AG04449 (cell line): ENCODE data around the gene ZSCAN5A.

Experiments used
- CTCF ChIA-PET: fragments of 350-600 bp; formaldehyde crosslinking; extraction: SDS; loops from one replicate; lab custom pipeline; 2021; ENCODE audit warnings: antibody characterized with exemption; lab: Yijun Ruan, JAX
- POLR2A ChIA-PET: fragments of 400-600, 350-600 bp; formaldehyde crosslinking; extraction: SDS; loops from one replicate; lab custom pipeline; 2020; ENCODE audit warnings: antibody characterized with exemption, inconsistent platforms; lab: Yijun Ruan, JAX
- DNase-seq: peaks from one replicate; pipeline ENCODE4 v3.0.0-alpha.2; 2010; ENCODE audit warnings: low read depth, low spot score
- H3K4me3 ChIP-seq: 2 replicates; pipeline ENCODE4 v1.5.1; 2011; ENCODE audit warnings: low read depth, mild to moderate bottlenecking, control low read depth, low read length
- TF ChIP-seq, protein P1 (sequence below): IDR thresholded peaks from one replicate; pipeline ENCODE4 v1.5.1; 2011; ENCODE audit warnings: mild to moderate bottlenecking, moderate library complexity, low read length, control low read depth, inconsistent platforms; ENCODE audit not compliant: insufficient read depth; ENCODE audit errors: missing control alignments

Gene ZSCAN5A

DNA sequence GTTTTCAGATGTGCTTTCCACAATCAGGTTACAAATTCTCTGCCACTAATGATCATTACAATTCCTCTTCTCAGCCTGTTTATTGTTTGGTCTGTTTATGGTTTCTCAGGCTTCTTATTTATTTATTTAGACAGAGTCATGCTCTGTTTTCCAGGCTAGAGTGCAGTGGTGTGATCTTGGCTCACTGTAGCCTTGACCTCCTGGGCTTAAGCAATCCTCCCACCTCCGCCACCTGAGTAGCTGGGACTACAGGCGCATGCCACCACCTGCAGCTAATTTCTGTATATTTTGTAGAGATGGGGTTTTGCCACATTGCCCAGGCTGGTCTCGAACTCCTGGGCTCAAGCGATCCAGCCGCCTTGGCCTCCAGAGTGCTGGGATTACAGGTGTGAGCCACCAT is 2.1 kb upstream of the ZSCAN5A start:
- ChIA-PET POLR2A (no interaction called here), CTCF (no interaction called here)
- TF ChIP-seq, protein P1, sequence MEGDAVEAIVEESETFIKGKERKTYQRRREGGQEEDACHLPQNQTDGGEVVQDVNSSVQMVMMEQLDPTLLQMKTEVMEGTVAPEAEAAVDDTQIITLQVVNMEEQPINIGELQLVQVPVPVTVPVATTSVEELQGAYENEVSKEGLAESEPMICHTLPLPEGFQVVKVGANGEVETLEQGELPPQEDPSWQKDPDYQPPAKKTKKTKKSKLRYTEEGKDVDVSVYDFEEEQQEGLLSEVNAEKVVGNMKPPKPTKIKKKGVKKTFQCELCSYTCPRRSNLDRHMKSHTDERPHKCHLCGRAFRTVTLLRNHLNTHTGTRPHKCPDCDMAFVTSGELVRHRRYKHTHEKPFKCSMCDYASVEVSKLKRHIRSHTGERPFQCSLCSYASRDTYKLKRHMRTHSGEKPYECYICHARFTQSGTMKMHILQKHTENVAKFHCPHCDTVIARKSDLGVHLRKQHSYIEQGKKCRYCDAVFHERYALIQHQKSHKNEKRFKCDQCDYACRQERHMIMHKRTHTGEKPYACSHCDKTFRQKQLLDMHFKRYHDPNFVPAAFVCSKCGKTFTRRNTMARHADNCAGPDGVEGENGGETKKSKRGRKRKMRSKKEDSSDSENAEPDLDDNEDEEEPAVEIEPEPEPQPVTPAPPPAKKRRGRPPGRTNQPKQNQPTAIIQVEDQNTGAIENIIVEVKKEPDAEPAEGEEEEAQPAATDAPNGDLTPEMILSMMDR: no peak
- H3K4me3 ChIP-seq: no peak overlapping the region
- no peak for DNase-seq

DNA sequence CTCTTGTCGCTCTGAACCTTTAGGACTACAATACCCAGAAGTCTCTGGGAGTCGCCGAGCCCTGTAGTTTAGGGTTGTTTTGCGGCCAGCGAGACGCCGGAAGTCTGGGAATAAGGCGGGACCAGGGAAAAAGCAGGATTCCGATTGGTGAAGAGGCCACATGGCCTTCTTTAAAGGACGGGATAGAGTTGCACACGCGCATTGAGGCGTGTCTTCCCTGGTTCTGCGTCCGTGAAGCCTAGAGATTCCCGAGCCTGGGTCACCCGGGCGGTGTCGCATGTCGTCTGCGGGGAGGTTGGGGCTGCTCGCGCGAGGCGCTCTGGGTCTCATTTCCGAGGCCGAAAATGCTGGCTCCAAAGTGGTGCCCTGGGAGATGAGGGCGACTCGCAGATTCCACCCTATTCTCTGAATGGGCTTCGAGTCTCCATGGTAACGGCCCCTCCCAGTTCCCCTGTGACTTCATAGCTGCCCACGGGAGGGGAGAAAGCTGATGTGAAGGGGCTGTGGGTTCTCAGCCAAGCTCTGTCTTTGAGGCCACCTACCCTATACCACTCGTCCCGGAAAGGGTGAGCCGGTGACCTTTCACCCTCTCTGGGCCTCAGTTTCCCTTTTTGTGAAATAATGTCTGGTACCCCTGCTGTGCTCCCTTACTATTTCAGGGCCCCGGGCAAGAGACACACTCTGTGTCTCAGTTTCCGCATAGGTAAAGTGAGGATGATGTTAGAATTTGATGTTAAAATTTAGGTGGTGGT is 614 bp upstream of the ZSCAN5A start:
- ChIA-PET POLR2A (no interaction called here), CTCF (interaction anchor here (1.0 to 1.9 kb wide), 3 partner anchors 62 to 239 kb away, joined by 3 to 9 read pairs (median 6); no protein-coding TSS in a partner anchor)
- TF ChIP-seq, protein P1: no peak
- DNase-seq: peak; percentile 89
- peak overlapping the region; percentile 95 for H3K4me3 ChIP-seq

DNA sequence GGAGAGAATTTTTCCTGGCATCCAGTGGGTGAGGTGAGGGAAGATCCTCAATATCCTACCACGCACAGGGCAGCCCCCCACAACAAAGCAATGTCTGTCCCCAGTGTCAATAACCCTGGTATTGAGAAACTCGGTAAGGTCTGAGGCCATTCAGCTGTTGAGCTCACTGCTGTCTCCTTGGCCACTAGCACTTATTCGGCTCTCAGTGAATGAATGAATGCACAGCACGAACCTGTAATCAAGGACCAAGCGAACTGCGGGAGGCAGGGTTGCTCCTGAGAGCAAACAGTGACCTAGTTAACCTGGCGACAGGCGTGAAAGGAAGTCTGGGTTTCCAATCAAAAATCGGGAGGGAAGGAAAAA is 640 bp downstream of the ZSCAN5A start:
- peak overlapping the region; percentile 95 for H3K4me3 ChIP-seq
- DNase-seq: no peak
- TF ChIP-seq, protein P1: no peak
- ChIA-PET POLR2A (interaction anchor here (0.8 kb wide), 1 partner anchor 193 kb away, joined by 4 read pairs; the partner anchor contains the start of gene ZNF787), CTCF (interaction anchor here (1.0 to 2.3 kb wide), 5 partner anchors 19 to 247 kb away, joined by 3 to 11 read pairs (median 7); no protein-coding TSS in a partner anchor)

DNA sequence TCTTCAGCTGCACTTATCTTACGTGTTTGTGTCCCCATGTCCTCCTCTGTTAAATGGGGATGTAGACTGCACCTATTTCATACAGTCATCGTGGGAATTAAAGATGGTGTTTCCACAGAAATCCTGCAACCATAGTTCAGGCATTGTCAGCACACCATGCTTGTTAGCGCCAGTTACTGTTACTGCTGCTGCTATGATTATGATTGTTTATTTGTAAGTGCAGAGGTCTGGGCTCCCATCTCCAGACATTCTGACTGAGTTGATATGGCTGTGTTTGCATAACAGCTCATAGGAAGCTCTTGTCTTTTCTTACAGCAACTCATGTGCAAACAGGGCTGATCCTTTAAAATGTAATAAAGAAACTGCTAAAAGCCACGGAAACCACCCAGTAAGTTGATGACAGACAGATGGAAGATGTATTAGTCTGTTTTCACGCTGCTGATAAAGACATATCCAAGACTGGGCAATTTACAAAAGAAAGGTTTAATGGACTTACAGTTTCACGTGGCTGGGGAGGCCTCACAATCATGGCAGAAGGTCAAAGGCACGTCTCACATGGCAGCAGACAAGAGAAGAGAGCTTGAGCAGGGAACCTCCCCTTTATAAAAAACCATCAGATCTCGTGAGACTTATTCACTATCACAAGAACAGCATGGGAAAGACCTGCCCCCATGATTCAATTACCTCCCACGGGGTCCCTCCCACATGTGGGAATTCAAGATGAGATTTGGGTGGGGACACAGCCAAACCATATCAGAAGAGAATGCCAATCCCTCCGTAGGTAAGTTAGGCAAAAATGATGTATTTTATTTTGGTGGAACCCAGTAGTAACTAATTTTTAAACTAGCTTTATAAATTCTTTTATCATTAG is 1.6 kb downstream of the ZSCAN5A start:
- TF ChIP-seq, protein P1: no peak
- no peak for DNase-seq
- ChIA-PET POLR2A (no interaction called here), CTCF (interaction anchor here (1.0 to 2.3 kb wide), 4 partner anchors 20 to 246 kb away, joined by 3 to 11 read pairs (median 5); no protein-coding TSS in a partner anchor)
- no peak overlapping the region for H3K4me3 ChIP-seq

DNA sequence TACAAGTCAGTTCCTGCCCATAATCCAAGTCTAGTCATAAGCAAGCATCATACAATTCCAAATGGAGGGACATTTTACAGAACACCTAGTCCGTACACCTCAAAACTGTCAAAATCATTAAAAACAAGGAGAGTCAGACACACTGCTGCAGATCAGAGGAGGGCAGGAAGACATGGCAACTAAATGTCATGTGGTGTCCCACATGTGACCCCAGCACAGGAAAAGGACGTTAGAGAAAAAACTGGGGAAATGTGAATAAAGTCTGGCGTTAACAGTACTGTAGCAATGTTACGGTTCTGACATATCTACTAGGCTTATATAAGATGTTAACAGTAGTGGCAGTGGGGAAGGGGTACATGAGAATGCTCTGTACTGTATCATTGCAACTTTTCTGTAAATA is 2.3 kb downstream of the ZSCAN5A start:
- POLR2A ChIA-PET: no interaction called here
- TF ChIP-seq, protein P1: no peak

More for the DNA sequence above, 2.3 kb downstream of the ZSCAN5A start:
- no peak overlapping the region for H3K4me3 ChIP-seq
- DNase-seq: no peak
- CTCF ChIA-PET: interaction anchor here (1.8 to 2.3 kb wide), 2 partner anchors 21 to 236 kb away, joined by 7 to 11 read pairs; no protein-coding TSS in a partner anchor
